GM12864 (cell line): ENCODE measurements around the gene SLC44A5.

Source experiments
- DNase-seq: peaks from one replicate; pipeline ENCODE4 v3.0.0-alpha.2; 2011; ENCODE audit warnings: low read depth
- H3K4me3 ChIP-seq: 2 replicates; pipeline ENCODE4 v1.5.1; 2011; ENCODE audit warnings: mild to moderate bottlenecking, low read depth, low read length, control low read depth
- TF ChIP-seq, protein P1 (sequence below): IDR thresholded peaks from 2 replicates; pipeline ENCODE4 v1.5.1; 2011; ENCODE audit warnings: low read depth, mild to moderate bottlenecking, moderate library complexity, low read length, control low read depth, inconsistent platforms; ENCODE audit errors: missing control alignments

The SLC44A5 gene

DNA sequence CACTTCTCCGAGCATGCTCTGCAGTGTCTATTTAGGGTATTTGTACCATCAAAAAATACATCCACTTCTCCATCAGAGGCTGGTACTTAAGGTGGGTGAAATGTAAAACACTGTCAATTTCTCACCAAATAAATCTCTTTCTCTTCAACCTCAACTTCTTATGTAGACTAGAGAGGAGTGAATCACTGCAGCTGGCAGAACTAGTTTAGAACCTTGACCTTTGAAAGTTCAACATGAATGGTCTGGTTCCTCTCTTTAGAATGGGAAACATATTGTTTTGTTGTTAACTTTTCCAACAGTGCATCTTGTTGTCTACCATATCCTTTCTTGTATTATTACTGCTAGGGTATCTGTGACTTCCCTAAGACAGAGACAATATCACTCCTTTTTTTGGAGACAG is 20.1 kb upstream of the SLC44A5 start:
- no peak for DNase-seq
- TF ChIP-seq, protein P1, sequence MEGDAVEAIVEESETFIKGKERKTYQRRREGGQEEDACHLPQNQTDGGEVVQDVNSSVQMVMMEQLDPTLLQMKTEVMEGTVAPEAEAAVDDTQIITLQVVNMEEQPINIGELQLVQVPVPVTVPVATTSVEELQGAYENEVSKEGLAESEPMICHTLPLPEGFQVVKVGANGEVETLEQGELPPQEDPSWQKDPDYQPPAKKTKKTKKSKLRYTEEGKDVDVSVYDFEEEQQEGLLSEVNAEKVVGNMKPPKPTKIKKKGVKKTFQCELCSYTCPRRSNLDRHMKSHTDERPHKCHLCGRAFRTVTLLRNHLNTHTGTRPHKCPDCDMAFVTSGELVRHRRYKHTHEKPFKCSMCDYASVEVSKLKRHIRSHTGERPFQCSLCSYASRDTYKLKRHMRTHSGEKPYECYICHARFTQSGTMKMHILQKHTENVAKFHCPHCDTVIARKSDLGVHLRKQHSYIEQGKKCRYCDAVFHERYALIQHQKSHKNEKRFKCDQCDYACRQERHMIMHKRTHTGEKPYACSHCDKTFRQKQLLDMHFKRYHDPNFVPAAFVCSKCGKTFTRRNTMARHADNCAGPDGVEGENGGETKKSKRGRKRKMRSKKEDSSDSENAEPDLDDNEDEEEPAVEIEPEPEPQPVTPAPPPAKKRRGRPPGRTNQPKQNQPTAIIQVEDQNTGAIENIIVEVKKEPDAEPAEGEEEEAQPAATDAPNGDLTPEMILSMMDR = no peak
- H3K4me3 ChIP-seq = no peak overlapping the region

DNA sequence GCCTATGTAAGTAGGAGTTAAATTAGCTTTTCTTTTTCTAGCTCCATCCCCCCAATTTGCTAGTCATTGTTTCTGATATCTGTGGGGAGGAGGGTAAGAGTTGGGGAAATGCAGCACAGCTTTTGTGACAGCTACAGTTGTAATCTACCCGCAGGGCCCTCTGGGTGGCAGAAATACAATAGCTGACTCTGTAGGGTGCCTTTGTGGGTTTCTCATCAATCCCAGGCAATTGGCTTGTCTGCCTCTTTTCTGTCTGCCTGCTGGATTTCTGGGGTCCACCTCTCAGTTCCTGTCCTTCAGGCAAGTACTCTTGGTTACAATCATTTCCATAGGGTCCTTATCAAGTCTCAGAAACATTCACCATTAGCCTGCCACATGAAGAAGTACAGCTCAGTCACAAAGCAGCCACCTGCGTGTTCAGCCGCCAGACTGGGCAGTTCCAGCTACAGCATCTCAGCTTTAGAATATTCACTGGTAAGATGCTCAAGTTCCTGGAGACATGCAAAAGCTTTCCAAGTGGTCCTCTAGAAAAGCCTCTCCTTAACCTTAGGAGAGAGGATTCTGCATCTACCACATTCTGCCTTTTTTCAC is 19.2 kb upstream of the SLC44A5 start:
- DNase-seq = no peak
- H3K4me3 ChIP-seq = no peak overlapping the region
- TF ChIP-seq, protein P1 = no peak

DNA sequence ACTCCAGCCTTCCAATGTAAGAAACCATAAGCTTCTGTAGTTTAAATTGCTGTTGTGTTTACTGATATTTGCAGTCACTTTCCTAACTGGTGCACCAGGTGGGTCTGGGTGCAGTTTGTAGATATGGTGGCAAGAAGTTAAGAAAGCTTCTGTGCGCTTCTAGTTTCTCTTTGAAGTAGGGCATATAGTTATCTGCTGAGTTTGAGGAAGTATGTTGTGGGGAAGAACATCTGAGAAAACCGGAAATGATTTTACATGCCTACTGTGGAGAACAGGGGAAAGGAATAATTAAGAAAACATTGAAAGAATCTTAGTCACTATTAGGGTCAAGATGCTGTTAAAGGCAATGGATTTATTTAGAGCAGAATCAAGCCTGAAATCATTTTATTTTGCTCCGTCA is 14.9 kb upstream of the SLC44A5 start:
- DNase-seq = no peak
- TF ChIP-seq, protein P1 = no peak
- H3K4me3 ChIP-seq = no peak overlapping the region

DNA sequence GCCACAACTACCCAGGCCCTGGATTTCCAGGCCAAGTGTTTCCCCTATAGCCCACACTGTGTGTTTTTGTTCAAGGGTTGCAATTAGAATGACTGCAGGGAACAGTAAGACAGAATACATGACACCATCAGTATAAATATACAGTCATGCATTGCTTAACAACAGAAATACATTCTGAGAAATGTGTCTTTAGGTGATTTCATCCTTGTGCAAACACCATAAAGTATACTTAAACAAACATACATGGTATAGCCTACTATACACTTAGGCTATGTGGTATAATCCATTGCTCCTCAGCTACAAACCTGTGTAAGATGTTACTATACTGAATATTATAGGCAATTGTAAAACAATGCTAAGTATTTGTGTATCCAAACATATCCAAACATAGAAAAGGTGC is 7.5 kb upstream of the SLC44A5 start:
- no peak for DNase-seq
- TF ChIP-seq, protein P1 = no peak
- H3K4me3 ChIP-seq = no peak overlapping the region

DNA sequence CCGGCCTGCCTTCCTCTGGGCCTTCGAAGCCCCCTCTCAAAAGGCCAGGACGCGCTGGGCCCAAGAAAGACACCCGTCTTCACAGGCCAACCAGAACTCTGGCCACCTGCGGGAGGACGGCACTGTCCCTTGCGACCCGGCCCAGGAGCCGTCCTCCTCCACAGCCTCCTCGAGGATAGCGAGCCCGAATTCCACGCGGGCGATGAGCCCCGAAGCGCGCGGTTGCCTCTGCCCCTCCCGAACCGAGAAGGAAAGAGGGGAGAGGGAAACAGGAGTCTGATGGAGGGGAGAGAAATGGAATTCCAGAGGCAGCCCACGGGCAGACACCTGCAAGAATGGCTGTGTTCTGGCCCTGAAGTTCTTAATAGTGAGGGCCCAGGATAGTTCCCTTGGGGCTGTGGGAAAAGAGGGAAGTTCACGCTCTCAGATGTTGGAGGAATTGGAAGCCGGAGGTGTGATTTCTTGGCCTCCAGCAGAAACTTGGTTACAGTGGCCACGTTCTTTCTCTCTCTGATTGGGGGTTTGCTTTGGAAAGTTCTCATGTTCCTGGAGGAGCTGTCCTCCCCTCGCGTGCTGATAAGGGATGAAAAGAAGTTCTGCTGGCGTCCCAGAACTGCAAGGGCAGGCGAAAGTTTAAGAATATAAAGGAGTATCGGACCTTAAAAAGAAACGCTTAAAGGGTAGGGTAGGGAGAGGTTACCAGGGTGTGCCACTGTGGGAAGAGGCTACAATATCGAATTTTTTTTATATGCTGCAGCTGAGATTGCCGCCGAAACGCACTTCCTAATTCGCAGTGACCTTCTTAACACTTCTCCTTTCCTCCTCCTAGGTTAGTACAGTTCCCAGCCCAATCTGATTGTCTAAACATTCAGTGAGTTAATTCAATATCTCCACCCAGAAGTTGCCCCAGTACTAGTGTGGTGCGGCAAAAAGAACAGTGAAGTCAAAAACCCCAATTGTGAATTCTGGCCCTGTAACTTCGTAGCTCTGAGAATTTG is 5.8 kb upstream of the SLC44A5 start:
- TF ChIP-seq, protein P1 = no peak
- no peak for DNase-seq
- H3K4me3 ChIP-seq = no peak overlapping the region

DNA sequence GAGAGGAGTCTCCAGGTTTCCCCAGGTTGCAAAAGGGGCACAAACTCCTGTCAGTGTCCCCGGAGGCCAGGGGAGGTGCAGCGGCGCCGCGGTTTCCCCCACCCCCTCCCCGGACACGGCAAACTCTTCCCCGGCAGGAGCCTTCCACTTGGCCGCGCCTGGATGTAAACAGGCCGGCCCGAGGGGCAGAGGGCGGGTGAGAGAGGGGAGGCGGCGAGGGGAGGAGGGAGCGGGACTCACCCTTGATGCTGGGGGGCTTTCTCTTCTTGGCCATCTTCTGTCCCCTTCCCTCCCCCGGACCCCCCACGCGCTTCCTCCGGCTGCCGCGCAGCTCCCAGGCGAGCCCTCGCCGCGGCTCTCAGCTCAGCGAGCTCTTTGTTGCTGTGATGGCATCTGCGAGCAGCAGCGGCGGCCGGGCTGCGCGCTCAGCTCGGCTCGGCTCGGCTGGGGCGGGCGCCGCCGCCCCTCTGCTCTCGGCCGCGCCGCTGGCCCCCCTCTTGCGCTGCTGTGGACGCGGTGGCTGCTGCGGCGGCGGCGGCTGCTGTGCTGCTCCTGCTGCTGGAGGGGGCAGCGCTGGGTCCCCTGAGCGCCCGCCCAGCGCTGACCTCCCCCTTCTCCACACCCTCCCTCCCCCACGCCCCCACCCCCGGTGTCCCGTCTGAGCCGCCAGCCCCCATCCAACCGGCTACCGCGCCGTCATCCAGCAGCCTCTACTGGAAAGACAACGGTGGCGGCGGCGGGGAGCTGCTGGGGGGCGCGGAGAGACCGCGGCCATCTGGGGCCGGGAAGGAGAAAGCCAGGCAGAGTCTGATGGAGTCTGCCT is 4.9 kb upstream of the SLC44A5 start:
- TF ChIP-seq, protein P1 = no peak
- no peak overlapping the region; the same call in 1 of the 2 replicates for H3K4me3 ChIP-seq
- DNase-seq = no peak
